HL-60 (cell line): ENCODE data around the gene MUSTN1.

ENCODE experiments used
- DNase-seq, 2 experiments: peaks; one replicate each; pipeline ENCODE4 v3.0.0-alpha.2; 2010 to 2020; ENCODE audit warnings: low read depth in 1 of 2, low spot score in 1 of 2
- H3K27ac ChIP-seq: fragments of 250-450 bp; sonication (Bioruptor Pico); replicated peaks from 2 replicates; pipeline ENCODE4 v1.5.1; 2020; ENCODE audit warnings: mild to moderate bottlenecking, moderate library complexity
- H3K27me3 ChIP-seq: fragments of 250-450 bp; sonication (Bioruptor Pico); 2 replicates; pipeline ENCODE4 v1.5.1; 2021; ENCODE audit warnings: mild to moderate bottlenecking, moderate library complexity; ENCODE audit not compliant: insufficient read depth, poor library complexity, severe bottlenecking
- H3K4me3 ChIP-seq: replicated peaks from 2 replicates; pipeline ENCODE4 v1.5.1; 2011; ENCODE audit warnings: mild to moderate bottlenecking, control low read depth, low read length; ENCODE audit not compliant: insufficient read depth
- CTCF ChIP-seq: IDR thresholded peaks from one replicate; pipeline ENCODE4 v1.5.1; 2011; ENCODE audit warnings: low read length, control low read depth, inconsistent platforms; ENCODE audit not compliant: insufficient read depth
- GABPA ChIP-seq: IDR thresholded peaks from 2 replicates; pipeline ENCODE4 v1.6.1; 2012; ENCODE audit warnings: low read depth
- POLR2AphosphoS5 ChIP-seq: IDR thresholded peaks from 2 replicates; pipeline ENCODE4 v1.6.1; 2012; ENCODE audit warnings: low read depth
- REST ChIP-seq: IDR thresholded peaks from 2 replicates; pipeline ENCODE4 v1.6.1; 2012; ENCODE audit warnings: low read depth; ENCODE audit not compliant: insufficient replicate concordance
- SPI1 ChIP-seq: IDR thresholded peaks from 2 replicates; pipeline ENCODE4 v1.6.1; 2012; ENCODE audit warnings: low read depth, mild to moderate bottlenecking, borderline replicate concordance

The MUSTN1 gene

GRCh38 chr3:52866427-52866826 lies 31.6 kb upstream of the MUSTN1 start:
- TF ChIP-seq REST: no peak
- no peak for TF ChIP-seq CTCF
- no peak for TF ChIP-seq GABPA
- TF ChIP-seq SPI1: no peak
- no peak for TF ChIP-seq POLR2AphosphoS5
- Histone ChIP-seq H3K4me3 (no peak overlapping the region), H3K27ac (no peak overlapping the region), H3K27me3 (no peaks in the 10 kb centered on the region)
- DNase-seq: no peak

GRCh38 chr3:52865994-52866393 lies 31.2 kb upstream of the MUSTN1 start:
- no peak for DNase-seq
- H3K27me3 ChIP-seq: no peaks in the 10 kb centered on the region
- H3K27ac ChIP-seq: no peak overlapping the region
- TF ChIP-seq SPI1: no peak
- TF ChIP-seq POLR2AphosphoS5: no peak
- no peak for TF ChIP-seq CTCF
- TF ChIP-seq GABPA: no peak
- TF ChIP-seq REST: no peak
- H3K4me3 ChIP-seq: no peak overlapping the region

- no peak overlapping the region for H3K4me3 ChIP-seq
- DNase-seq: no peak
- no peak overlapping the region for H3K27ac ChIP-seq
- TF ChIP-seq GABPA (no peak), REST (no peak), POLR2AphosphoS5 (no peak), CTCF (no peak), SPI1 (no peak)
- no peaks in the 10 kb centered on the region for H3K27me3 ChIP-seq
Observed at GRCh38 chr3:52860424-52860768, 25.6 kb upstream of the MUSTN1 start.
